Measurements from ENCODE around the gene AUTS2.
"Not testable (repeated sequence)": the region's sequence is repeated elsewhere in the genome, so short reads cannot be mapped to it uniquely, and the experiment has no call there.

The AUTS2 gene

GRCh38 chr7:70578131-70578530, 979.9 kb downstream of the AUTS2 start:
- DNase-seq (ENCODE audit: low read depth) = no peak

DNA sequence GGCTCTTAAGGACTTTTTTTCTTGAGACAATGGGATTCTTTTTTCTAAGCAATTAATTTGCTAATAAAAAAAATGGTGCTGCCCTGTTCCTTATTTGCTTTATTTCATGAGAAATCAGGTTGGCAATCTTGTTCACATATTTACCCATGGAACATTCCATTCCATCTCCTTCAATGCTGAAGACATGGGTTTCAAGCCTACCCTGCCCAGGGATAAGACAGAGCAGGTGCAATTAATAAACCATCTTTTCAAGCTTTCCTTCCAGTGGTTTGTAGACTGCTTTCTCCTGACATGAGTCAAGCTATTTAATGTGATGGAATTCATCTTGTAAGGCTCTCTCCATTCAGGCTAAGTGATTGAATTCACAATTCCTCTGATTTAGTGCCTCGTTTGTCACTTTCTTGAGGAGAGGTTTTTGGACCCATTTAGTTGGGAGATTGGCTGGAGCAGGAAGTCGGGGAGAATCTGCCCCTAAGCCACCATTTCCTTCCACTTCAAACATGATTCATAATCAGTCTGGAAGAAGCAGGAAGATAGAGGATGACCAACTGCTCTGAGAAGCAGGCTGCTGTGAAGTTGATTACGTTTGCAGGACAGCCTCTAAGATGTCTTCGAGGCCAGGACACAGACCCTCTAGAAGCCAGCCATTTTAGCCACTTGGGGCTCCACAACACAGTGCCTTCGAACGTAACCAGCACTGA, 981.3 kb downstream of the AUTS2 start:
- no peak for DNase-seq (ENCODE audit: low read depth)

DNA sequence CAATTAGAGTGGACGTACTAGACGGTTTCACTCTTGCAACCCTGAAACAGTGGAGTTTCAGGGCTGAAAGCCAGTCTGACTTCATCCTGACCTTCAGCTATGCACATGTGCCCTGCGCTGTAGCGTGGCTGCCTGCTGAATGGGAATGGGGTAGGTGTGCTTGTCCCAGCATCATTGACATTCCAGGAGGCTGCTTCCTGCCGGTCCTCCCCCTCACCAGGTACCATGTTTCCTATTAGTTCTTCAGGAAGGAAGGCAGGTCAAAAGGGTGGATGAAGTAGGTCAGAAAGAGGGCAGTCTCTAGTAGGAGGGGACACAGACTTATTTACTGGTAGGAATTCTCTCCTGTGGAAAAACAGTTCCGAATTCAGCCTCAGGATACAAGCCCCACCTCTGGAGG, 981.9 kb downstream of the AUTS2 start:
- no peak for DNase-seq (ENCODE audit: low read depth)

GRCh38 chr7:70582927-70583895, 984.9 kb downstream of the AUTS2 start:
- no peak for DNase-seq (ENCODE audit: low read depth)

DNA sequence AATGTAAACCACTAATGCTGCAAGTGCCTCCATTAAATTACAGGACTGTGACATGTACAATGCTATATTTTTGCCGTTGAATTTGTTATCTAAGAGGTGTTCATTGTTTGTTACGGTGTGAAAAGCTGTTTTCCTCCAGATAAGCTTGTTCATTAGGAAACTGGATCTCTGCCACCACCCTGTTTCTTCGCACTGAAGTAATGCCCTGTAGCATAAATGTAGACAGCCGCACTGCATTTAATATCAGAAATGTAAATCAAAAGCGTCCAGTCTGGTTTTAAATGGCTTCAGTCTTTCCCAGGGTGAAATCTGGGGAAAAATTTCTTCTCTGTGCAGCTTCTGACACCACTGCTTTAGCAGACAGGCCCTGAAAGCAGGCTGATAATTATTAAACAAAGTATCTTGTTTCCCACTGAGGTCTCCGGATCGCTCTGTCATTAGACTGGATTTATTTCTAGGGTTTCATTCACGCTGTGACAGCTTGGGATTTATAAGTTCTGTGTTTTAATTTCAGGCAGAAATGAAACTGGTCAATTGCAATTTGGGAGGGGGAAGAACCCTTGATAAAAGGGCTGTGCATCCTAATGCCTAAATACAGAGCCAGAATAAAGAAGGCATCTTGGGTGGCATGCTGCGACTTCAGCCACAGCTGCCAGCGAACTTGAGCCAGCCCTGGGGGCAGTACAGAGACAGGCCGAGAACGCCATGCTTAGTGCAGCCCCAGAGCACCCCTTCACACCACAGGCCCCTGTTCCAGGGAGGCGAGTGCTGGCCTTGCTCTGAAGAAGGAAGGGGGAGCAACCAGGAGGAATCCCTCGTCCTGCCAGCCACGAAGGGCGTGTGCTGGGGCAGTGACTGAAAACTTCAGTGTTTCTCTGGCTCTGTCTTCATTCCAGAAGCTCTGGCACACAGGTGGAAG, 985.9 kb downstream of the AUTS2 start:
- no peak for DNase-seq (ENCODE audit: low read depth)

GRCh38 chr7:70585071-70585470, 986.8 kb downstream of the AUTS2 start:
- no peak for DNase-seq (ENCODE audit: low read depth)

DNA sequence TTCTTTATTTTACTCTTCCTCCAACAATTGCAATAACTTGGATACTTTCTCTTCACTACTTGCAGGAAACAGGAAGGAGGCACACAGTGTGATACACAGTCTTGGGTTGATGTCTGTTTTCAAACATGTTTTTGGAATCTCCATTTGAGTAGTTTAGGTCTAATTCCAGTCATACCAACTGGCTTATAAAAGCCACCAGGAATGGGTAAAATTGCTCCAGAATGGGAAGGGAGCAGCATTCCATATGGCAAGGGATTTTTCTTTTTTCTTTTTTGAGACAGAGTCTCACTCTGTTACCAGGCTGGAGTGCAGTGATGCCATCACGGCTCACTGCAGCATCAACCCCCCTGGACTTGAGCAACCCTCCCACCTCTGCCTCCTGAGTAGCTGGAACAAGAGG, 988.5 kb downstream of the AUTS2 start:
- DNase-seq (ENCODE audit: low read depth) = no peak

DNA sequence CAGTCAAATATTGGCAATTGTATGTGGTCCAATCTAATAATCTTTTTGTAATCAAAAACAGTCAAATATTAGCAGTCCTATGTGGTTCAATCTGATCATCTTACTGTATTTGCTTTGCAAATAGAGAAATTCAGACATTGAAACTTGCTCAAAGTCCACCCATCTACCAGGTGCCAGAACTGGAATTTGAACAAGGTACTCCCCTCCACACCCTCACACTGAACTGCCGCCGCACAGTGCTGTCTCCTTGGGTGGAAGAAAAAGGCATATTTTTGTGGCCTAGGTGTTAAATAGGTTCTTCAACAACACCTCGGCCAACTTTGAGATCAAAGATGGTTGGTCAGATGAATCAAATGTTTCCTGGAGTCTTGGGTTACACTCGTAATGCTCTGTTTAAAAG, 989.5 kb downstream of the AUTS2 start:
- no peak for DNase-seq (ENCODE audit: low read depth)

GRCh38 chr7:70588191-70588921, 990.1 kb downstream of the AUTS2 start:
- DNase-seq (ENCODE audit: low read depth) = no peak

- no peak for DNase-seq (ENCODE audit: low read depth)
Observed at GRCh38 chr7:70589010-70589409, 990.7 kb downstream of the AUTS2 start.

- DNase-seq (ENCODE audit: low read depth) = no peak
Observed at GRCh38 chr7:70589590-70589989, 991.3 kb downstream of the AUTS2 start.

- DNase-seq (ENCODE audit: low read depth) = no peak
Observed at GRCh38 chr7:70590126-70590854, 992.0 kb downstream of the AUTS2 start.

GRCh38 chr7:70591643-70592042, 993.4 kb downstream of the AUTS2 start:
- DNase-seq (ENCODE audit: low read depth) = no peak

DNA sequence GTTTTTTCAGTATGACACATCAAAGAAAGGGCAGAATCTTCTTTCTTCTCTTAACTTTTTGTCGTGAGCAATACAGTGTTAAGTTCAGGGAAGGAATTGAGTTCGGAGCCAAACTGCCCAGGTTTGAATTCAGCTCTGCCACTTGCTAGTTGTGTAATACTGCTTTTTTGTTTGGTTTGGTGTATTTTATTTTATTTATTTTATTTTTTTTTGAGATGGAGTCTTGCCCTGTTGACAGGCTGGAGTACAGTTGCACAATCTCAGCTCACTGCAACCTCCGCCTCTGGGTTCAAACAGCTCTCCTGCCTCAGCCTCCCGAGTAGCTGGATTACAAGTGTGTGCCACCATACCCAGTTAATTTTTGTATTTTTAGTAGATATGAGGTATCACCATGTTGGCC, 993.9 kb downstream of the AUTS2 start:
- DNase-seq (ENCODE audit: low read depth) = no peak

- DNase-seq (ENCODE audit: low read depth) = no peak
Observed at GRCh38 chr7:70594170-70594569, 995.9 kb downstream of the AUTS2 start.

- not testable (repeated sequence) for DNase-seq (ENCODE audit: low read depth)
Observed at GRCh38 chr7:70594885-70595284, 996.6 kb downstream of the AUTS2 start.

GRCh38 chr7:70595370-70595754, 997.1 kb downstream of the AUTS2 start:
- no peak for DNase-seq (ENCODE audit: low read depth)

- no peak for DNase-seq (ENCODE audit: low read depth)
Observed at GRCh38 chr7:70595755-70596597, 997.7 kb downstream of the AUTS2 start.

GRCh38 chr7:70596598-70596913, 998.3 kb downstream of the AUTS2 start:
- no peak for DNase-seq (ENCODE audit: low read depth)

DNA sequence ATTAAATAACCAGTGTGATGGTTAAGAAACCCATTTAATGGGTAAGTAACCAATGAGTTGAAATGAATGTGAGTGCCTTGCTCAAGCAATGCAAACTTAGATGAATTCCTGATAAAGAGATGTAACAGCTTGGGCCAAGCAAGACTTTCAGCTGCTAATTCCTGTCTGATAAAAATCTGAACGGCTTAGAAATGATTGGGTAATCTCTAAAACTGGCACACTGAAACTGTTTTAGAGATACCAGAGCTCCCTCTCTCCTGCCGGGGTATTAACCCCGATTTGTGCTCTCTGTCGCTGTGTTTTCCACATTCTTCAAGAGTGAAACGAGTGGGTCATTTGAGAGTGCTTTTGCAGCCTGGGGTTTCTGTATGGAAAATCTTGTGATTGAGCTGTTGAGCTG, 998.8 kb downstream of the AUTS2 start:
- DNase-seq (ENCODE audit: low read depth) = no peak
